Karpas-422 (cell line): ENCODE measurements around the gene UBA52. TPM values are rescaled to one million over a fixed set of nuclear protein-coding genes. Genes with fewer than 3 reads are reported as not detected.

ENCODE experiments used
- DNase-seq: peaks from one replicate; pipeline ENCODE4 v3.0.0-alpha.2; 2015
- H2AFZ ChIP-seq: fragments of 200-600 bp; sonication (generic); 2 replicates; pipeline ENCODE4 v1.6.1; 2014; ENCODE audit warnings: antibody characterized with exemption, low read length, mixed read lengths
- H3K27ac ChIP-seq: fragments of 200-600 bp; sonication (generic); 2 replicates; pipeline ENCODE4 v1.5.1; 2014; ENCODE audit warnings: mild to moderate bottlenecking, low read length, moderate library complexity
- H3K27me3 ChIP-seq: fragments of 200-600 bp; sonication (generic); 2 replicates; pipeline ENCODE4 v1.6.1; 2014; ENCODE audit warnings: low read length, mixed read lengths
- H3K36me3 ChIP-seq: fragments of 200-600 bp; sonication (generic); 2 replicates; pipeline ENCODE4 v1.6.1; 2014; ENCODE audit warnings: low read length, mixed read lengths; ENCODE audit not compliant: insufficient read depth
- H3K4me1 ChIP-seq: fragments of 200-600 bp; sonication (generic); 2 replicates; pipeline ENCODE4 v1.6.1; 2014; ENCODE audit warnings: mild to moderate bottlenecking, low read length, mixed read lengths
- H3K4me2 ChIP-seq: fragments of 200-600 bp; sonication (generic); 2 replicates; pipeline ENCODE4 v1.6.1; 2014; ENCODE audit warnings: low read length, low read depth, mild to moderate bottlenecking; ENCODE audit not compliant: poor library complexity, severe bottlenecking
- H3K4me3 ChIP-seq: fragments of 200-600 bp; sonication (generic); 2 replicates; pipeline ENCODE4 v1.5.1; 2014; ENCODE audit warnings: mild to moderate bottlenecking, antibody characterized with exemption, low read length, mixed read lengths
- H3K79me2 ChIP-seq: fragments of 200-600 bp; sonication (generic); 2 replicates; pipeline ENCODE4 v1.6.1; 2014; ENCODE audit warnings: mild to moderate bottlenecking, low read length, mixed read lengths
- H3K9ac ChIP-seq: fragments of 200-600 bp; sonication (generic); 2 replicates; pipeline ENCODE4 v1.6.0; 2014; ENCODE audit warnings: low read length
- H3K9me2 ChIP-seq: fragments of 200-600 bp; sonication (generic), shearing (Covaris generic); replicated peaks from 2 replicates; pipeline ENCODE4 v1.6.0; 2014; ENCODE audit warnings: mild to moderate bottlenecking, low read length, moderate library complexity; ENCODE audit not compliant: insufficient read depth
- H3K9me3 ChIP-seq: fragments of 300-700, 200-600 bp; sonication (generic); 2 replicates; pipeline ENCODE4 v1.6.1; 2014; ENCODE audit warnings: low read length, mixed read lengths
- H4K20me1 ChIP-seq: fragments of 200-600 bp; sonication (generic); 2 replicates; pipeline ENCODE4 v1.6.1; 2014; ENCODE audit warnings: mild to moderate bottlenecking, antibody characterized with exemption, low read length, low read depth; ENCODE audit not compliant: insufficient read depth
- total RNA-seq: library from RNA; depleted of rRNA; stranded (reverse); fragments of >200 nt; shearing (Covaris generic); gene quantifications from 2 replicates; pipeline ENCODE4 v1.2.3, GENCODE V29; 2014; ENCODE audit warnings: low replicate concordance; rRNA removed

Gene UBA52
- total RNA-seq, 1 experiment from 2014 or later: 1,597 TPM

GRCh38 chr19:18620311-18620710, 48.7 kb downstream of the UBA52 start:
- Histone ChIP-seq H3K9me3 (no peaks in the 10 kb centered on the region), H3K4me1 (peaks cover 3% of the 10 kb centered on the region; the same call in 1 of the 2 replicates), H2AFZ (no peak overlapping the region), H3K9ac (no peak overlapping the region), H3K9me2 (no peaks in the 10 kb centered on the region), H3K27ac (no peak overlapping the region), H3K36me3 (no peaks in the 10 kb centered on the region), H3K4me3 (no peak overlapping the region), H3K79me2 (no peaks in the 10 kb centered on the region), H3K4me2 (no peak overlapping the region), H3K27me3 (no peaks in the 10 kb centered on the region), H4K20me1 (no peaks in the 10 kb centered on the region)
- DNase-seq: no peak

DNA sequence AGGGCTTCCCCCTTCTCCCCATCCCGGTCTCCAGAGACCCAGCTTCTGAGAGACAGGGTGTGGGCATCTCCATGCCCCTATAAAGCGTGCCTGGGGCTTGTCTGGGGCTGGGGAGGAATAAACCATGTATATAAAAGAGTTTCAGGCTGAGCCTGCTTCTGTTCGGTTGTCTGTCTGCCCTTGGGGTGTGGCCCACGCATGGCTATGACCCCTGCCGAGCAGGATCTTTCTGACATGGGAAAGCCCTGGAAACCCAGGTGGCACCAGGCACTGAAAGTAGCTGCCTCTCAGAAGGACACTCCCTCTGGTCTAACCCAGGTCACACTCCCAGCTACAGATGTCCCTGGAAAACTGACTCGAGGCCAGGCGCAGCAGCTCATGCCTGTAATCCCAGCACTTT, 49.2 kb downstream of the UBA52 start:
- H3K4me2 ChIP-seq: no peak overlapping the region
- H4K20me1 ChIP-seq: no peaks in the 10 kb centered on the region
- H3K4me3 ChIP-seq: no peak overlapping the region
- H3K9me3 ChIP-seq: no peaks in the 10 kb centered on the region
- no peak overlapping the region for H2AFZ ChIP-seq
- H3K36me3 ChIP-seq: no peaks in the 10 kb centered on the region
- H3K9ac ChIP-seq: no peak overlapping the region
- H3K79me2 ChIP-seq: no peaks in the 10 kb centered on the region
- H3K4me1 ChIP-seq: peaks cover 3% of the 10 kb centered on the region; the same call in 1 of the 2 replicates
- no peaks in the 10 kb centered on the region for H3K27me3 ChIP-seq
- no peaks in the 10 kb centered on the region for H3K9me2 ChIP-seq
- no peak overlapping the region for H3K27ac ChIP-seq
- no peak for DNase-seq

DNA sequence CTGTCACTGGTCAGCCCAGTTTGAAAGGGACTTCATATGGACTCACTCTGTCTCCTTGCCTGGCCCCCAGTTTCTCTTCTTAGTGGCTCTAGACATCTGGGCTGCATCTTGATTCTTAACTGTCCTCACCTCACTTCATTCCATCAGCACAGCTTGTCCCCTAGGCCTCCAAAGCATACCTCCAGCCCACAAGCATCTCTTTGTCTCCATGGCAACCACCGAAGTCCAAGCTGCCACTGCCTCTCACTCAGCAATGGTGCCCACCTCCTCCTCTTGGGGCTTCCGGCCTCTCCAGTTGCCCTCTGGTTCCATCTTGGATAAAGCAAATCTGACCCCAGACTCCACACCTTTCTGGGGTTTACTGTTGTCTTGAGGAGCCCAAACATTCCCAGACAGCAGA, 55.2 kb downstream of the UBA52 start:
- no peak overlapping the region for H3K4me2 ChIP-seq
- no peaks in the 10 kb centered on the region for H3K4me1 ChIP-seq
- no peaks in the 10 kb centered on the region for H3K9me2 ChIP-seq
- H3K36me3 ChIP-seq: no peaks in the 10 kb centered on the region
- no peak overlapping the region for H3K9ac ChIP-seq
- H3K9me3 ChIP-seq: no peaks in the 10 kb centered on the region
- no peak for DNase-seq
- no peak overlapping the region for H2AFZ ChIP-seq
- no peaks in the 10 kb centered on the region for H3K79me2 ChIP-seq
- H3K27me3 ChIP-seq: no peaks in the 10 kb centered on the region
- H3K27ac ChIP-seq: no peak overlapping the region
- H4K20me1 ChIP-seq: no peaks in the 10 kb centered on the region
- no peak overlapping the region for H3K4me3 ChIP-seq

Other genes with a start within 250 kb of the UBA52 start
- gene LSM4, start 248.8 kb upstream of the UBA52 start, total RNA-seq: 198 and 359 TPM in 2 replicates
- 10.7 and 13.6 TPM in 2 replicates for gene PGPEP1, start 231.3 kb upstream of the UBA52 start, total RNA-seq
- gene GDF15, start 185.7 kb upstream of the UBA52 start, total RNA-seq: 0.97 TPM in 1 of 2 replicates, not detected in the other
- 1.6 and 2.2 TPM in 2 replicates for gene LRRC25, start 174.2 kb upstream of the UBA52 start, total RNA-seq
- gene SSBP4, start 152.5 kb upstream of the UBA52 start, total RNA-seq: 22.5 and 73.2 TPM in 2 replicates
- gene ISYNA1, start 133.7 kb upstream of the UBA52 start, total RNA-seq: 4.1 and 10.0 TPM in 2 replicates
- 10.9 and 14.8 TPM in 2 replicates for gene ELL, start 49.8 kb upstream of the UBA52 start, total RNA-seq
- 92.6 and 255 TPM in 2 replicates for gene FKBP8, start 28.3 kb upstream of the UBA52 start, total RNA-seq
- gene KXD1, start 14.0 kb upstream of the UBA52 start, total RNA-seq: 103 and 128 TPM in 2 replicates
- gene REX1BD, start 16.9 kb downstream of the UBA52 start, total RNA-seq: 45.7 and 76.8 TPM in 2 replicates
- gene CRLF1, start 34.9 kb downstream of the UBA52 start, total RNA-seq: 3.0 TPM in 1 of 2 replicates, not detected in the other
- gene TMEM59L, start 41.0 kb downstream of the UBA52 start, total RNA-seq: 0.43 and 2.5 TPM in 2 replicates
- 3.7 and 4.0 TPM in 2 replicates for gene KLHL26, start 65.2 kb downstream of the UBA52 start, total RNA-seq
- gene CRTC1, start 111.8 kb downstream of the UBA52 start, total RNA-seq: 3.7 and 5.5 TPM in 2 replicates
- gene COMP, start 219.4 kb downstream of the UBA52 start, total RNA-seq: not detected in 2 replicates